HG02973 (cell line): ENCODE results near the gene HTT.

Experiments
- ATAC-seq: cut with Tn5 transposase; IDR thresholded peaks from one replicate; pipeline ENCODE4 v1.9.1; 2021; ENCODE audit warnings: moderate library complexity; ENCODE audit not compliant: unreplicated experiment

HTT gene

GRCh38 chr4:3232001-3232400 is 157.5 kb downstream of the HTT start:
- ATAC-seq = no peak

- ATAC-seq = no peak
Observed at GRCh38 chr4:3232871-3233271, 158.4 kb downstream of the HTT start.

GRCh38 chr4:3233391-3234071 is 159.1 kb downstream of the HTT start:
- ATAC-seq = no peak

- ATAC-seq = no peak
Observed at GRCh38 chr4:3234171-3235029, 159.9 kb downstream of the HTT start.

GRCh38 chr4:3235030-3235345 is 160.5 kb downstream of the HTT start:
- no peak for ATAC-seq

GRCh38 chr4:3235581-3235980 is 161.1 kb downstream of the HTT start:
- no peak for ATAC-seq

GRCh38 chr4:3236326-3236878 is 161.9 kb downstream of the HTT start:
- no peak for ATAC-seq

GRCh38 chr4:3237266-3237665 is 162.8 kb downstream of the HTT start:
- no peak for ATAC-seq

GRCh38 chr4:3237712-3238560 is 163.5 kb downstream of the HTT start:
- ATAC-seq = no peak

GRCh38 chr4:3238721-3239120 is 164.2 kb downstream of the HTT start:
- no peak for ATAC-seq

- no peak for ATAC-seq
Observed at GRCh38 chr4:3239303-3239702, 164.8 kb downstream of the HTT start.

- no peak for ATAC-seq
Observed at GRCh38 chr4:3239998-3240920, 165.8 kb downstream of the HTT start.

- no peak for ATAC-seq
Observed at GRCh38 chr4:3240936-3241522, 166.5 kb downstream of the HTT start.

- ATAC-seq = no peak
Observed at GRCh38 chr4:3241898-3242524, 167.5 kb downstream of the HTT start.

- no peak for ATAC-seq
Observed at GRCh38 chr4:3243136-3243780, 168.8 kb downstream of the HTT start.

- ATAC-seq = no peak
Observed at GRCh38 chr4:3244002-3244401, 169.5 kb downstream of the HTT start.

GRCh38 chr4:3244747-3245146 is 170.3 kb downstream of the HTT start:
- ATAC-seq = no peak

GRCh38 chr4:3245676-3246075 is 171.2 kb downstream of the HTT start:
- ATAC-seq = no peak
